SK-N-SH treated with all-trans-retinoic acid at 6 μM for 48 hours (cell line): Measurements from ENCODE around the gene RUNDC3A.

Source experiments
- ARNTL ChIP-seq: fragments of 450-650 bp; formaldehyde crosslinking; IDR thresholded peaks from 2 replicates; pipeline ENCODE4 v1.5.0; 2020; ENCODE audit warnings: low read depth, mild to moderate bottlenecking, moderate library complexity, borderline replicate concordance
- TF ChIP-seq, protein P1 (sequence below): fragments of 250-450 bp; sonication (Bioruptor Pico); IDR thresholded peaks from 2 replicates; pipeline ENCODE4 v1.5.1; 2020; ENCODE audit warnings: low read depth, mild to moderate bottlenecking, moderate library complexity

DNA sequence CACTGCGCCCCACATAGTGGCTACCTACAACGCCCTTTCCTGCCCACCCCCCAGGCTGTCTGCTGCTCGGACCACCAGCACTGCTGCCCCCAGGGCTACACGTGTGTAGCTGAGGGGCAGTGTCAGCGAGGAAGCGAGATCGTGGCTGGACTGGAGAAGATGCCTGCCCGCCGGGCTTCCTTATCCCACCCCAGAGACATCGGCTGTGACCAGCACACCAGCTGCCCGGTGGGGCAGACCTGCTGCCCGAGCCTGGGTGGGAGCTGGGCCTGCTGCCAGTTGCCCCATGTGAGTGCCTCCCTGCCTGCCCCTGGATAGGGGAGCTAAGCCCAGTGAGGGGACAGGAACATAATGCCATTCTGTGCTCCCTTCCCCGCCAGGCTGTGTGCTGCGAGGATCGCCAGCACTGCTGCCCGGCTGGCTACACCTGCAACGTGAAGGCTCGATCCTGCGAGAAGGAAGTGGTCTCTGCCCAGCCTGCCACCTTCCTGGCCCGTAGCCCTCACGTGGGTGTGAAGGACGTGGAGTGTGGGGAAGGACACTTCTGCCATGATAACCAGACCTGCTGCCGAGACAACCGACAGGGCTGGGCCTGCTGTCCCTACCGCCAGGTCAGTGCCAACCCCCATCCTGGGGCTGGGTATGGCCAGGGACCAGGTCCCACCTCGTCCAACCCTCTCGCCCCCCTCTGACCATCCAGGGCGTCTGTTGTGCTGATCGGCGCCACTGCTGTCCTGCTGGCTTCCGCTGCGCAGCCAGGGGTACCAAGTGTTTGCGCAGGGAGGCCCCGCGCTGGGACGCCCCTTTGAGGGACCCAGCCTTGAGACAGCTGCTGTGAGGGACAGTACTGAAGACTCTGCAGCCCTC is 43.8 kb downstream of the RUNDC3A start:
- TF ChIP-seq, protein P1, sequence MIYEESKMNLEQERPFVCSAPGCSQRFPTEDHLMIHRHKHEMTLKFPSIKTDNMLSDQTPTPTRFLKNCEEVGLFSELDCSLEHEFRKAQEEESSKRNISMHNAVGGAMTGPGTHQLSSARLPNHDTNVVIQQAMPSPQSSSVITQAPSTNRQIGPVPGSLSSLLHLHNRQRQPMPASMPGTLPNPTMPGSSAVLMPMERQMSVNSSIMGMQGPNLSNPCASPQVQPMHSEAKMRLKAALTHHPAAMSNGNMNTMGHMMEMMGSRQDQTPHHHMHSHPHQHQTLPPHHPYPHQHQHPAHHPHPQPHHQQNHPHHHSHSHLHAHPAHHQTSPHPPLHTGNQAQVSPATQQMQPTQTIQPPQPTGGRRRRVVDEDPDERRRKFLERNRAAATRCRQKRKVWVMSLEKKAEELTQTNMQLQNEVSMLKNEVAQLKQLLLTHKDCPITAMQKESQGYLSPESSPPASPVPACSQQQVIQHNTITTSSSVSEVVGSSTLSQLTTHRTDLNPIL (CRISPR knock-in tag): no peak
- TF ChIP-seq ARNTL (CRISPR knock-in tag): no peak
